ENCODE results near the gene CDH26. TPM values are rescaled to one million over a fixed set of nuclear protein-coding genes. Genes with fewer than 3 reads are reported as not detected.

CDH26 gene
- total and polyA plus RNA-seq, 2 experiments from 2014 or later = 2.0 TPM

DNA sequence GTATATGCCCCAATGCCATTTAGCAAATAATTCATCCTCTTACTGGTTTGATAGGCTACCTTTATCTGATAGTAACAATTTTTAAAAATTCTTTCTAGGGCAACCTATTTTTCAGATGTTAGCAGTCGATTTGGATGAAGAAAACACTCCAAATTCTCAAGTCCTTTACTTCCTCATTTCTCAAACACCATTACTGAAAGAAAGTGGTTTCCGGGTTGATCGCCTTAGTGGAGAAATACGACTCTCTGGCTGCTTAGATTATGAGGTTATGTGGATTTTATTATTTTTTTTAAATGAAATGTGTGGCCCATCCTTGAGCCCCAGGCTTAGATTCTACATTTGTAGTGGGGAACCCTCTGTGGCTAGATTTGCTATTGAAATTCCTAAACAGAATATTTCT is 26.3 kb downstream of the CDH26 start:
- Histone ChIP-seq H3K9me2 (ENCODE audit: insufficient read depth) (no peaks in the 10 kb centered on the region), H3K4me2 (no peak overlapping the region), H3F3A (replicated peaks; ENCODE audit: low read depth) (no peaks in the 10 kb centered on the region), H3K4me1 (ENCODE audit: insufficient read depth) (peaks cover 5% of the 10 kb centered on the region; the same call in 1 of the 2 replicates), H3K79me2 (replicated peaks; ENCODE audit: insufficient read depth) (no peaks in the 10 kb centered on the region), H2AFZ (no peak overlapping the region), H4K20me1 (replicated peaks; ENCODE audit: insufficient read depth) (no peaks in the 10 kb centered on the region), H3K27me3 (ENCODE audit: insufficient read depth) (no peaks in the 10 kb centered on the region), H3K27ac (ENCODE audit: low read depth) (no peak overlapping the region), H3K36me3 (ENCODE audit: insufficient read depth) (no peaks in the 10 kb centered on the region), H3K4me3 (no peak overlapping the region)
- Mint-ChIP-seq H3K27ac (no peak overlapping the region), H3K4me3 (no peak overlapping the region), H3K9me3 (no peaks in the 10 kb centered on the region), H3K27me3 (ENCODE audit: insufficient read depth, low read depth, poor library complexity) (peaks cover 3% of the 10 kb centered on the region), H3K36me3 (ENCODE audit: low read depth) (no peaks in the 10 kb centered on the region), H3K4me1 (peaks cover 10% of the 10 kb centered on the region; the same call in 2 of the 3 replicates)
- no peak for ATAC-seq
- TF ChIP-seq, protein P1, sequence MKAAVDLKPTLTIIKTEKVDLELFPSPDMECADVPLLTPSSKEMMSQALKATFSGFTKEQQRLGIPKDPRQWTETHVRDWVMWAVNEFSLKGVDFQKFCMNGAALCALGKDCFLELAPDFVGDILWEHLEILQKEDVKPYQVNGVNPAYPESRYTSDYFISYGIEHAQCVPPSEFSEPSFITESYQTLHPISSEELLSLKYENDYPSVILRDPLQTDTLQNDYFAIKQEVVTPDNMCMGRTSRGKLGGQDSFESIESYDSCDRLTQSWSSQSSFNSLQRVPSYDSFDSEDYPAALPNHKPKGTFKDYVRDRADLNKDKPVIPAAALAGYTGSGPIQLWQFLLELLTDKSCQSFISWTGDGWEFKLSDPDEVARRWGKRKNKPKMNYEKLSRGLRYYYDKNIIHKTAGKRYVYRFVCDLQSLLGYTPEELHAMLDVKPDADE (IDR thresholded peaks at IDR 0.05) = no peak
- TF ChIP-seq ZNF114 (CRISPR knock-in tag; IDR thresholded peaks at IDR 0.05) (no peak), REST (IDR thresholded peaks at IDR 0.05; ENCODE audit: unreplicated experiment) (no peak), EZH2 (IDR thresholded peaks at IDR 0.05; ENCODE audit: low read depth, unreplicated experiment) (no peak), STAT1 (IDR thresholded peaks at IDR 0.05; ENCODE audit: unreplicated experiment) (no peak), ZNF331 (CRISPR knock-in tag; IDR thresholded peaks at IDR 0.05; ENCODE audit: low read depth) (no peak), JUNB (IDR thresholded peaks at IDR 0.05; ENCODE audit: unreplicated experiment) (no peak), POLR2AphosphoS5 (IDR thresholded peaks at IDR 0.05; ENCODE audit: low read depth) (no peak), NANOG (IDR thresholded peaks at IDR 0.05; ENCODE audit: borderline replicate concordance) (no peak), CTCF (conservative IDR thresholded peaks at IDR 0.05; ENCODE audit: low read depth in 2 of 2) (no peak), CREB1 (CRISPR knock-in tag; IDR thresholded peaks at IDR 0.05; ENCODE audit: low read depth) (no peak), ZNF462 (CRISPR knock-in tag; IDR thresholded peaks at IDR 0.05) (no peak), EZH2phosphoT487 (IDR thresholded peaks at IDR 0.05; ENCODE audit: unreplicated experiment) (no peak)
- no peak for DNase-seq (ENCODE audit: low spot score)
